ENCODE results near the gene KRTAP5-7.

DNA sequence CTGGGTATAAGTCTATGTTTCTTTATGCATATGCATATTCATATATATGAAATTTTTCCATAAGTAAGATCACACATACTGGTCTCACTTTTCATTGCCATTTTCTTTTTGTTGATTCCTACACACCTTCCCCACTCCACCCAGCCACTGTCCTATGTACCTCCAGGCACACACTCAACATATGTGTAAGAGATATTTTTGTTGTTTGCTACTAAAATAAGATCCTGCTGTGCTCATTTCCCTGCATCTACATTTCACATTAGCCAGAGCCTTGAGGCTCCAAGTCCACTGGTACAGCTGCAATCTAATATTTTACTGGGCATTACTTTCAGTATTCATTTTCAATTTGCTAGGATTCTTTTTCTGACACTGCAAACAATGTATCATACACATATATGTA is 30.2 kb downstream of the KRTAP5-7 start:
- TF ChIP-seq, protein P1, sequence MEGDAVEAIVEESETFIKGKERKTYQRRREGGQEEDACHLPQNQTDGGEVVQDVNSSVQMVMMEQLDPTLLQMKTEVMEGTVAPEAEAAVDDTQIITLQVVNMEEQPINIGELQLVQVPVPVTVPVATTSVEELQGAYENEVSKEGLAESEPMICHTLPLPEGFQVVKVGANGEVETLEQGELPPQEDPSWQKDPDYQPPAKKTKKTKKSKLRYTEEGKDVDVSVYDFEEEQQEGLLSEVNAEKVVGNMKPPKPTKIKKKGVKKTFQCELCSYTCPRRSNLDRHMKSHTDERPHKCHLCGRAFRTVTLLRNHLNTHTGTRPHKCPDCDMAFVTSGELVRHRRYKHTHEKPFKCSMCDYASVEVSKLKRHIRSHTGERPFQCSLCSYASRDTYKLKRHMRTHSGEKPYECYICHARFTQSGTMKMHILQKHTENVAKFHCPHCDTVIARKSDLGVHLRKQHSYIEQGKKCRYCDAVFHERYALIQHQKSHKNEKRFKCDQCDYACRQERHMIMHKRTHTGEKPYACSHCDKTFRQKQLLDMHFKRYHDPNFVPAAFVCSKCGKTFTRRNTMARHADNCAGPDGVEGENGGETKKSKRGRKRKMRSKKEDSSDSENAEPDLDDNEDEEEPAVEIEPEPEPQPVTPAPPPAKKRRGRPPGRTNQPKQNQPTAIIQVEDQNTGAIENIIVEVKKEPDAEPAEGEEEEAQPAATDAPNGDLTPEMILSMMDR (IDR thresholded peaks at IDR 0.05): no peak
- no peak for TF ChIP-seq POLR2A (IDR thresholded peaks at IDR 0.05)

Measured in esophagus squamous epithelium (tissue), 4 donors.